Gastroesophageal sphincter (tissue), 3 donors: ENCODE measurements around the gene SPATA16.

Source experiments
- EP300 ChIP-seq: sonication (generic); formaldehyde crosslinking; IDR thresholded peaks from one replicate; pipeline ENCODE4 v1.6.1; 2017; ENCODE audit warnings: antibody characterized with exemption, mild to moderate bottlenecking
- POLR2AphosphoS5 ChIP-seq: sonication (generic); formaldehyde crosslinking; IDR thresholded peaks from one replicate; pipeline ENCODE4 v1.6.1; 2017; ENCODE audit warnings: antibody characterized with exemption
- TF ChIP-seq, protein P1 (sequence below), 4 experiments: fragments of 200-600 bp in 2 of 4; fragments of 450-650 bp in 2 of 4; sonication (generic) in 1 of 4; IDR thresholded peaks; one replicate each; pipeline ENCODE4 v1.5.1; 2017 to 2019; ENCODE audit warnings: antibody characterized with exemption in 4 of 4, mild to moderate bottlenecking in 2 of 4, moderate library complexity in 2 of 4

GRCh38 chr3:173007079-173007723 is 133.8 kb downstream of the SPATA16 start:
- TF ChIP-seq, protein P1, sequence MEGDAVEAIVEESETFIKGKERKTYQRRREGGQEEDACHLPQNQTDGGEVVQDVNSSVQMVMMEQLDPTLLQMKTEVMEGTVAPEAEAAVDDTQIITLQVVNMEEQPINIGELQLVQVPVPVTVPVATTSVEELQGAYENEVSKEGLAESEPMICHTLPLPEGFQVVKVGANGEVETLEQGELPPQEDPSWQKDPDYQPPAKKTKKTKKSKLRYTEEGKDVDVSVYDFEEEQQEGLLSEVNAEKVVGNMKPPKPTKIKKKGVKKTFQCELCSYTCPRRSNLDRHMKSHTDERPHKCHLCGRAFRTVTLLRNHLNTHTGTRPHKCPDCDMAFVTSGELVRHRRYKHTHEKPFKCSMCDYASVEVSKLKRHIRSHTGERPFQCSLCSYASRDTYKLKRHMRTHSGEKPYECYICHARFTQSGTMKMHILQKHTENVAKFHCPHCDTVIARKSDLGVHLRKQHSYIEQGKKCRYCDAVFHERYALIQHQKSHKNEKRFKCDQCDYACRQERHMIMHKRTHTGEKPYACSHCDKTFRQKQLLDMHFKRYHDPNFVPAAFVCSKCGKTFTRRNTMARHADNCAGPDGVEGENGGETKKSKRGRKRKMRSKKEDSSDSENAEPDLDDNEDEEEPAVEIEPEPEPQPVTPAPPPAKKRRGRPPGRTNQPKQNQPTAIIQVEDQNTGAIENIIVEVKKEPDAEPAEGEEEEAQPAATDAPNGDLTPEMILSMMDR (IDR thresholded peaks at IDR 0.05) = no peak
- no peak for TF ChIP-seq POLR2AphosphoS5
- no peak for TF ChIP-seq EP300
